ENCODE measurements around the gene AFAP1. TPM values are rescaled to one million over a fixed set of nuclear protein-coding genes. Genes with fewer than 3 reads are reported as not detected.

The AFAP1 gene
- polyA plus RNA-seq, 4 donors, result 21.6 to 28.3 (median 23.6) TPM

- DNase-seq (ENCODE audit: low read depth in 4 of 4, low spot score in 3 of 4), result no peak
Measured at GRCh38 chr4:7745301-7745885, 194.3 kb downstream of the AFAP1 start.

GRCh38 chr4:7744142-7744804 is 195.4 kb downstream of the AFAP1 start:
- DNase-seq (ENCODE audit: low read depth in 4 of 4, low spot score in 3 of 4), result no peak

GRCh38 chr4:7742807-7743280 is 196.8 kb downstream of the AFAP1 start:
- no peak for DNase-seq (ENCODE audit: low read depth in 4 of 4, low spot score in 3 of 4)

GRCh38 chr4:7741946-7742806 is 197.5 kb downstream of the AFAP1 start:
- DNase-seq (ENCODE audit: low read depth in 4 of 4, low spot score in 3 of 4), result no peak

GRCh38 chr4:7740866-7741525 is 198.7 kb downstream of the AFAP1 start:
- no peak for DNase-seq (ENCODE audit: low read depth in 4 of 4, low spot score in 3 of 4)

GRCh38 chr4:7739918-7740865 is 199.5 kb downstream of the AFAP1 start:
- no peak for DNase-seq (ENCODE audit: low read depth in 4 of 4, low spot score in 3 of 4)

- no peak for DNase-seq (ENCODE audit: low read depth in 4 of 4, low spot score in 3 of 4)
Measured at GRCh38 chr4:7739077-7739917, 200.4 kb downstream of the AFAP1 start.

GRCh38 chr4:7738458-7739076 is 201.1 kb downstream of the AFAP1 start:
- DNase-seq (ENCODE audit: low read depth in 4 of 4, low spot score in 3 of 4), result no peak

- no peak for DNase-seq (ENCODE audit: low read depth in 4 of 4, low spot score in 3 of 4)
Measured at GRCh38 chr4:7737752-7738457, 201.8 kb downstream of the AFAP1 start.

- DNase-seq (ENCODE audit: low read depth in 4 of 4, low spot score in 3 of 4), result no peak
Measured at GRCh38 chr4:7737268-7737645, 202.4 kb downstream of the AFAP1 start.

GRCh38 chr4:7736436-7737267 is 203.0 kb downstream of the AFAP1 start:
- no peak for DNase-seq (ENCODE audit: low read depth in 4 of 4, low spot score in 3 of 4)

- no peak for DNase-seq (ENCODE audit: low read depth in 4 of 4, low spot score in 3 of 4)
Measured at GRCh38 chr4:7735961-7736360, 203.7 kb downstream of the AFAP1 start.

GRCh38 chr4:7735395-7735794 is 204.3 kb downstream of the AFAP1 start:
- DNase-seq (ENCODE audit: low read depth in 4 of 4, low spot score in 3 of 4), result no peak

GRCh38 chr4:7734651-7735260 is 204.9 kb downstream of the AFAP1 start:
- DNase-seq (ENCODE audit: low read depth in 4 of 4, low spot score in 3 of 4), result no peak

GRCh38 chr4:7733801-7734650 is 205.6 kb downstream of the AFAP1 start:
- no peak for DNase-seq (ENCODE audit: low read depth in 4 of 4, low spot score in 3 of 4)

GRCh38 chr4:7733201-7733600 is 206.5 kb downstream of the AFAP1 start:
- no peak for DNase-seq (ENCODE audit: low read depth in 4 of 4, low spot score in 3 of 4)

All from right renal pelvis (tissue), 4 donors.